ENCODE measurements around the gene EIPR1.

The EIPR1 gene

GRCh38 chr2:3219536-3219935 lies 158.1 kb downstream of the EIPR1 start:
- no peak for DNase-seq (ENCODE audit: low read depth in 2 of 3, low spot score in 1 of 3)

DNA sequence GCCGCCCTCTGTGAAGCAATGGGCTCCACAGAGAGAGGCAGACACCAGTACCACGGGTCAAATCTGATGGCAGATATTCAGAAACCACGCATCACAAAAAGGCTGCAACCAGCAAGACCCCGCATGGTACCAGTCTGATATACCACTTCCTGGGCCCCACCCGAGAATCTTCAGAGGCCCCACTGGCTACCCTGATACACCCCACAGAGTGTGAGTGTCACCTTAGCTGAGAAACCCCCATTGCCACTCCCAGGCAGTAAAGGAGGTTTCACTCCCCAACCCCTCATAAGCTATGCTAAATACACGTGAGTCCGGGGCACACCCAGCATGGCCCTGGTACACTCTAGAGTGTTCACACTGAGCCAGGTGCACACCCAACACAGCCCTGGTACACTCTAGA lies 160.0 kb downstream of the EIPR1 start:
- DNase-seq (ENCODE audit: low read depth in 2 of 3, low spot score in 1 of 3) = no peak

DNA sequence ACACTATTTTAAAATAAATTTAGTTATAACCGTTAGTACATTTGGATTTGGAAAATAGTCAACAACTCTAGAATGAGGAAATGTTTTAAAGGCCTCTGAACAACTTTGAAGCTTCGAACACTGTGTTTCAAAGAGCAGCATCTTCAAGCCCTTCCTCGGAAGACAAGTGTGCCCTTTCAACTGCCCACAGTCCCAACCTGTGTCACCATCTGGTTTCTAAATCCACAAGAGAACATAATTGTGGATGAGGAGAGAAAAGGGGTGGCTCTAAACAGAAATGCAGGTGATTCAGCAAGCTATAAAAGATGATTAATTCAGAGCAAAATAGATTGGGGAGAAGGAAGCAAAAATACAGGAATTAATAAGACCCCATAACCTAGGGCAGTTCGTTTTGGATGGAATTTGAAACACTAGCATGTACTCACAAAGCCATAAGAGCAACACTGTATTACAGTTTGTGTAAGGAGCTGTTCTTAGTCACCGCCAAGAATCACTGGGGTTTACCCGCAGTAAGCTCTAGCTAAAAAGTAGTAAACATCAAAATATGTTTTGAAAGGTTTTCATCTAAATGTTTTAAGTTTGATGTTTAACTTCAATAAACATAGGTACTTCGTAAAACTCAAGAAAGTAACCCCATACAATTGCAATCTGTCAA lies 160.7 kb downstream of the EIPR1 start:
- no peak for DNase-seq (ENCODE audit: low read depth in 2 of 3, low spot score in 1 of 3)

GRCh38 chr2:3214806-3215404 lies 162.7 kb downstream of the EIPR1 start:
- no peak for DNase-seq (ENCODE audit: low read depth in 2 of 3, low spot score in 1 of 3)

GRCh38 chr2:3214065-3214464 lies 163.6 kb downstream of the EIPR1 start:
- no peak for DNase-seq (ENCODE audit: low read depth in 2 of 3, low spot score in 1 of 3)

DNA sequence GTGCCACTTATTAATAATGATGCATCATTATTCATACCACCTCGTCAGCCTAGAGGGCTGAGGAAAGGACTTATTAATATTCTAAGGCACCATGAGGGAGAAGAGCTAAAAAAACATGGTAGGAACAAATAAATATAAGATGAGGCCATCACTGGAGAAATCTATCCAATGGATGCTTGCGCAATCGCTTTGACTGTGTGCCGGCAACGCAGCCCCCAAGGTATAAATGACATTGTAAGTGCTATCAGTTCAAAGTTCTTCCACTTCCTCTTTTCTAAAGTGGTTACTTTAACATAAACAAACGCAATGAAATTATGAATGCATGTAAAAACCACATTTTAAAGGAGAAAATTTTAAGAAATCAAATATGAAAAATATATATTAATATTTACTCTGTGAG lies 164.6 kb downstream of the EIPR1 start:
- no peak for DNase-seq (ENCODE audit: low read depth in 2 of 3, low spot score in 1 of 3)

DNA sequence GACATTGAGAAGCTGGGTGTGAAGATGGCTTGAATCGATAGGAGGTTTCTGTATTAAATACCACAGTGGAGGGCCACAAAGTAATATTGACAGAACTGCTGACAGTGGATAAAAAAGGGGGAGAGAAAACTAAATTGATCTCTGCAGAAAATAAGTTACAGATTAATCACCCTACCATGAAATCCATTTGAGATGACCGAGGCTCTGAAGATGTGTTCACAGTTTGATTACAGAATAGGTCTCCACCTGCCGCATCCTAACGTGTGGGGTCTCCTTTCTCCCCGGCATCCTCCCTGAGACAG lies 165.6 kb downstream of the EIPR1 start:
- no peak for DNase-seq (ENCODE audit: low read depth in 2 of 3, low spot score in 1 of 3)

DNA sequence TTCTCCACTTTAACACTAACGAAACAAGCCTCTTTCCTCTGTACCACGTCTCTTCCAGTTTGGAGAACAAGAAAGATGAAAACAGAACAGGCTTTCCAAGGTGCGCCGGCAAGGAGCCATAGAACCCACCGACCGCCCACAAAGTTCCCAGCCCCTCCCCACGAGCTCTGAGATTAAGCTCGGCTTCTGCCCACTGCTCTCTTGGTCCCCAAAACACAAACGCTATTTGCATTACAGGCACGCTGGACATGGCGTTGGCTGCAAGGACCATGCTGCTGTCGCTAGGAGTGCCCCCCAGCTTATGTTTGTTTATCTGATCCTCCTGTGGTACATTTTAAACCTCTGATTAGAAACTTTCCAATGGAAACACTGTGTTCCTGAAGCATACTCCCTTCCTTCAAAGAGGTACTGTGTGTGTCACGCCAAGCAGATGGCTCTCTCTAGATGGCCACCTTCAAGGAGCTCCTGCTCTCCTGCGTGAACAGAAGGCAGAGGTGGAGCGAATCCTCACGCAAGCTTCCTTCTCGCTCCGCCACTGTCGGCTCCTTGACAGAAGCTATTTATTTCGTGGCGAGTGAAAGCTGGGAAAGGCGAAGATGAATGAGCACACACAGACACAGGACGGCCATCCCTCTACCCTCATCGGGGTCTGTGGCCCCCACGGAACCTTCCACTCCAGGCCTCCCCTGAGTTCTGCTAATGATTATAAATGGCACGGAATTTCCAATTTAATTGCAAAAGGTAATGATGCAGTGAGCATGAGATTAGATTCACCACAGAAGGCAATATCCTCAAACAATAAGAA lies 166.2 kb downstream of the EIPR1 start:
- DNase-seq (ENCODE audit: low read depth in 2 of 3, low spot score in 1 of 3) = no peak

DNA sequence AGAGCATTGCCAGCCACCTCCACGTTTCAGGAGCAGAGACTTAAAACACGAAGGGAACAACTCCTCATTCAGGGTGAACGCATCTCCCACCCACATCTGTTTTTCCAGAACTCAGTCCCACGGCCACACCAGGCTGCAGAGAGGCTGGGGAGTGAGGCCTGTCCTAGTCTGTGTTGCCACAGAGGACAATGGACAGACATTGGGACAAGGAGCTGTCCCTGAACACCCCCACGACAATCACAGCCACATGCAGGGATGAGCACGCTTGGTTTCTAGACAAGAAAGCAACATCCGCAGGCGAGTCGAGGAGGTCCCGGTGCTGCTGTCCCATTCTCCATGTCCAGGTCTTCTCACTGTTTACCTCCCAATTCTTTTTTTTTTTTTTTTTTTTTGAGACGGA lies 167.4 kb downstream of the EIPR1 start:
- DNase-seq (ENCODE audit: low read depth in 2 of 3, low spot score in 1 of 3) = no peak

DNA sequence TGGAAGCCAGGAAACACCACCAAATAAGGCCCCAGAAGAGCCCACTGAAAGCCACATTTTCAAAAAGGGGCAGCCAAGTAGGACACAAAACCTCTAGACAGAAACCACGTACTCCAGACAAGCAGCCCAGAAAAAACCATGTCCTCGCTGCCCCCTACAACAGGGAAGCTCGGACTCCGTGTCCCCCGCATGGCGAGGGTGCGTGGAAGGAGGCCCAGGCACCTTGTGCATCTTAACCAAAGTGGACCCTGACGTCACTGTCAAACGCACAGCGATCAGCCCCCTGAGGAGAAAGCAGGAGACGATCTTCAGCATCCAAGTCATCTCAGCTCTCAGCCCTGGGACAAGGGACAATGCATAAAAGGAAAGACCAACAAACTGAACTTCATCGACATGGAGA lies 168.4 kb downstream of the EIPR1 start:
- no peak for DNase-seq (ENCODE audit: low read depth in 2 of 3, low spot score in 1 of 3)

GRCh38 chr2:3208591-3208990 lies 169.0 kb downstream of the EIPR1 start:
- no peak for DNase-seq (ENCODE audit: low read depth in 2 of 3, low spot score in 1 of 3)

DNA sequence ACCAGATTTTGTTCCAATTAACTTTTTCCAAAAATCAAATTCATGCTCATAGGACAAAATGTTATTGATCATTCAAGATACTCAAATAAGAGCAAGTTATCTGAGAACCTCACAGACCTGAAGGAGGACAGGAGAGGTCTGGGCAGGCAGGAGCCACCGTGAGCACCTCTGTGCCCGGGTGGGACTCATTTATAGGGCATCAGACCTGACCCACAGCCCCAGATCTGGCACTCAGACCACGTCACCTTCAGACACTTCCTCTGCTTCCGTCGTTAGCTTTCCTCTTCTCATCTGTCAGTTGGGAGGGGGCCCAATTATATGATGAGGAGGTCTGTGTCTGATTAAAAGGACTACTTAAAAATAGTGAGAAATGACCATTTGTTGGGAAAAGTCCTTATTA lies 169.4 kb downstream of the EIPR1 start:
- no peak for DNase-seq (ENCODE audit: low read depth in 2 of 3, low spot score in 1 of 3)

- no peak for DNase-seq (ENCODE audit: low read depth in 2 of 3, low spot score in 1 of 3)
These were observed 170.5 kb downstream of the EIPR1 start for GRCh38 chr2:3207091-3207491.

- DNase-seq (ENCODE audit: low read depth in 2 of 3, low spot score in 1 of 3) = no peak
These were observed 171.8 kb downstream of the EIPR1 start for GRCh38 chr2:3205845-3206244.

DNA sequence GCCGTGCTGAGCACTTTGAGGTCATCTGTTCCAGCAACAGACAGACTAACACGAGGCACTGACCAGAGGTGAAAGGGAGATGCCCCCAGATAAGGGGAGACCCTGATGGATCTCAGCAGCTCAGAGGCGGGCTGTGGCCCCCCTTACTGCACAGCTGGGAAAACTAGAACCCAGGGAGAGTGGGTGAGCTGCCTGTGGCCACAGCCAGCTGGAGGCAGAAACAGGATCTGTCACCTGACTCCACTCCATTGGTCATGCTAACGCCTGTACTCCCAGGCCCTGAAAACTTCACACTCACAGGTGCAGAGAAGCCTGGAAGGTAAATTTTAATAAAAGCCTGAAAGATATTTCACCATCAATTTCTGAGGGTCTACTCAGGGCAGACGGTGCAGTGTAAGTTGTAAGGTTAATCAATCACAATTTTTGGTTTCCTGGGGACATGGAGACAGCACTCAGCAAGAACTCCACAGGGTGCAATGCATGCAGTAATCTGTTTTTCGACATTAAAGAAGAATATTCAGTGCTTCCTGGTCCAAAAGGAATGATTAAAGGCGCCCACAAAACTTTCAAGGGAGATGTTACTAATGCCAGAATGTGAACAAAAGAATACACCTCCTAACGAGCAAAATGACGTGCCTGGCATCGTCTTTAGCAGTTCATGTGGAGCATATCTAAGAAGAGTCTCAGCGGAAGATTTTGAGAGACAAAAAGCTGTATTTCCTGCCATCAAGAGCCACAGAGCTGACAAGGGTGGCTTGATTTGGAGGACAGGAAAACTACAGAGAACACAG lies 173.4 kb downstream of the EIPR1 start:
- no peak for DNase-seq (ENCODE audit: low read depth in 2 of 3, low spot score in 1 of 3)

GRCh38 chr2:3203497-3204019 lies 174.1 kb downstream of the EIPR1 start:
- no peak for DNase-seq (ENCODE audit: low read depth in 2 of 3, low spot score in 1 of 3)

DNA sequence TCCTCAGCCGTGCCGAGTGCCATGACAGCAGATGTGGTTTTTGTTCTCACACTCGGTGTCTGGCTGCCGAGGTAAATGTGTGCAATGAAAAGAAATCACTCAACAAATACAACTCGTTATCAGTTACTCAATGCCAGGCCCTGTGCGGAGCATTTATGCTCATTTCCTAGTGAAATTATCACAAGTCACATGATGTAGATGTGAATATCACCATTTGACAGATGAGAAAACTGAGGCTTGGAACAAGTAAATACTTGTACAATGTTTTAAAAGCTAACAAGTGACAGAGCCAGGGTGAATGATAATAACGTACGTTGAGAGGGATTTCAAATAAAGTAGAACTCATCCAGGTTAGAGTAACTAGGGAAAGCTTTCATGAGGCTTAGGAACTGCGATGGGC lies 174.7 kb downstream of the EIPR1 start:
- DNase-seq (ENCODE audit: low read depth in 2 of 3, low spot score in 1 of 3) = no peak

DNA sequence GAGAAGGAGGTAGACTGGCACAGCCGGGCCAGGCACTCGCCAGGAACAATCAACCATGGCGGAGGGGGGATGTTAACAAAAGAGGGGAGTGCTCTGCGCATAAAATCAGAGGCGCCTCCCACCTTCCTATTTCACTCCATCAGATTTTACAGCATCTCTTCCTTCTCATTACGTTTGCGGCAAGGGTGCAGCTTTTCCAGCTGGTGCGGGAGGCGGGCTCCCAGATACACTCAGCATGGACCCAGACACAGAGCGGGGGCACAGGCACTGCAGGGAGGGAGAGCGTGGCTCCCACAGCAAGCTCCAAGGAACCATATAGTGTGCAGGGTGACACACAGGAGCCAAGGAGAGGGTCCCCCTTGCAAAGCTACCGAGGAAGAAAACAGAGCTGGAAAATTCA lies 176.3 kb downstream of the EIPR1 start:
- no peak for DNase-seq (ENCODE audit: low read depth in 2 of 3, low spot score in 1 of 3)

DNA sequence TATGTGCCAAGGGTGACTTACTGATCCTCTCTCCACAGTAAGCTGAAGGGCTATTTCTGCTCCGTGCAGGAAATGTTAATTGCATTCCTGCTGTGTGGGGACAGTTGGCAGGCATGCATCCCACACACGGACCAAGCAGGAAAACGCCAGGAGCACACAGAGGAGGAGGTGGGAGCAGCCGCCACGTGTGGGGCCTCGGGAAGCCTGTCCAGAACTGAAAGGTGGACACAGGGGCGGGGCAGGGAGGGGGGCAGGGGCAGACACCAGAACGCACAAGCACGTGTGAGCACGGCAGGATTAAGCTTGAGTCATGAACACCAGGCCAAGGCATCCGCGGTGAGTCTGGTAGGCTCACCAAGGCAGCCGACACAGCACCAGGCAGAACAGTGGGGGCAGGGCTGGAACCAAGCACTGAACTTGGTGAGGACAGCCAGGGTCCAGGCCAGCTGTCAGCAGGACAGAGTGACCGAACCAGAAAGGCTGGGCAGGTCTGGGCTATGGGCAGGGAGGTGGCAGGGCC lies 177.1 kb downstream of the EIPR1 start:
- DNase-seq (ENCODE audit: low read depth in 2 of 3, low spot score in 1 of 3) = no peak

DNA sequence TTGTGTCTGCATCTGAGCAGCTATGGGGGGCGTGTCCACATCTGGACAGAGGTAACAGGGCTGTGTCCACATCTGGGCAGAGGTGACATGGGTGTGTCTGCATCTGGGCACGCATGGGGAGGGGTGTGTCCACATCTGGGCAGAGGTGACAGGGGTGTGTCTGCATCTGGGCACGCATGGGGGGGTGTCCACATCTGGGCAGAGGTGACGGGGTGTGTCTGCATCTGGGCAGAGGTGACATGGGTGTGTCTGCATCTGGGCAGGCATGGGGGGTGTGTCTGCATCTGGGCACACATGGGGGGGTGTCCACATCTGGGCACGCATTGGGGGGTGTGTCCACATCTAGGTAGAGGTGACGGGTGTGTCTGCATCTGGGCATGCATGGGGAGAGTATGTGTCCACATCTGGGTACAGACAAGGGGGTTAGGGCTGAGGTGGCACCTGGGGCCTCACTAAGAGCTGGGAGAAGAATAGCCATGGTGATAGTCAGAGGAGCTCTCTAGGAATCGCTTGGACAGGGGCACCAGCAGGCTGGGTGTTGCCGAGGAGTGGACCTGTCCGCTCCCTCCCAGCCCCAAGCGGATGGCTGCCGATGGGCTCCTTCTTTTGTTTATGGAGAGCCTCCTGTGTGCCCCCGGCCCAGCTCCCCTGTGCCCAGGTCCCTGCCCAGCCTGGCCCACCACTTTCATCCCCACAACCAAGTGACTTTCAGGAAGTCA lies 177.8 kb downstream of the EIPR1 start:
- no peak for DNase-seq (ENCODE audit: low read depth in 2 of 3, low spot score in 1 of 3)
